NCI-H1436 treated with DMSO at 0.1 percent for 48 hours (cell line): ENCODE data around the gene TTLL11.

Experiments
- DNase-seq: peaks from one replicate; lab custom pipeline; 2025; lab: John Stamatoyannopoulos, UW

TTLL11 gene

DNA sequence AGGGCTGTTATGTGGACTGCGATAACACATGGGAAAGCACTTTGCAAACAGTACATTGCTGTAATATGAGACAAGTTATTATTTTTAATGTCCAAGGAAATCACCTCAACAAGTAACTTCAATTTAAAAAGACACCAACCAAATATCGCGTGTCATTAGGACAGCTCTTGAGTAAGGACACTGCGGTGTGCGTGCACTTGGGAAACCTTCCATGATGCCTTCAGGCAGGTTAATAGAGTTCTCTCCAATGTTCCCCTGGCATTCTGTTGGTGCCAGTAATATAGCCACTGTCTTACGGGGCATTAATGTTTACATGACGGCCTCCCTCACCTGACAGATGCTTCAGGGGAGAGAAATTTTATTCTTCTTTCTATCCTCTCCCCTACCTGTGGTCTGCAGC lies 42.9 kb downstream of the TTLL11 start:
- no peak for DNase-seq

DNA sequence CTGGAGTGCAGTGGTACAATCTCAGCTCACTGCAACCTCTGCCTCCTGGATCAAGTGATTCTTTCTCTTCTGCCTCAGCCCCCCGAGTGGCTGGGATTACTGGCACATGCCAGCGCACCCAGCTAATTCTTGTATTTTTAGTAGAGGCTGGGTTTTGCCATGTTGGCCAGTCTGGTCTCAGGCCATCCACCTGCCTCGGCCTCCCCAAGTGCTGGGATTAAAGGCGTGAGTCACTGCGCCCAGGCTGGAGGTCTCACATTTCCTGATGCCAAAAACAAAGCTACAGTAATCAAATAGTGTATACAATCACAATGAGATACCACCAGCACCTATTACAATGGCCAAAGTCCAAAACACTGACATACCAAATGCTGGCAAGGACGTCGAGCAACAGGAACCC lies 51.1 kb downstream of the TTLL11 start:
- no peak for DNase-seq

DNA sequence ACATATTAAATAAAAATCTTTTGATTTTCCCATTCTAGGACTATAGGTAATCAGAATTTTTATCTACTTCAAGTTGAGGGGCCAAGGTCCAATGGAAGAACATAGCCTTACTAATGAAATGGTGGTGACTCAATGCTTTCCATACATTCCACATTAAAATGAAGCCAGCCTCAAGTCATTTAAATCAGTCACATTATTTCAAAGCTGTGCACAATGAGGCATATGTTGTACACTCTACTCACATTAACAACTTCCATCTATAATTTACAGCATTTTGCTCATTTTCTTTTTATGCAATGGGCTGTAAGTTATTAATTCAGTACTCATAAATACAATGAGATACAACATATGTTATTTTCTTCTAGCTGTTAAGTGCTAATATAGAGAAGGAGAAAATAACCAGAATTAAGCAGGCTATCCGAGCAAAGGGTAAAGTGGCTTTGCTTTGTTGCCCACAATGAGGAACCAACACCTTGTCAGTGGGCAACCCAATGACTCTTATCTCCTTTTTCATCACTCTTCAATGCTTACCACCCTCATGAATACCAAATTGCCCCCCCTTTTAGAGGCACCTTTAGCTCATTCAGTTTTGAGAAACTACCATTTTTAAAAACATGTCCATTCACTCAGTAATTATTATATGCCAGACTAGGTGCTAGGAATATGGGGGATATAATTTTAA lies 52.4 kb downstream of the TTLL11 start:
- DNase-seq, result no peak

DNA sequence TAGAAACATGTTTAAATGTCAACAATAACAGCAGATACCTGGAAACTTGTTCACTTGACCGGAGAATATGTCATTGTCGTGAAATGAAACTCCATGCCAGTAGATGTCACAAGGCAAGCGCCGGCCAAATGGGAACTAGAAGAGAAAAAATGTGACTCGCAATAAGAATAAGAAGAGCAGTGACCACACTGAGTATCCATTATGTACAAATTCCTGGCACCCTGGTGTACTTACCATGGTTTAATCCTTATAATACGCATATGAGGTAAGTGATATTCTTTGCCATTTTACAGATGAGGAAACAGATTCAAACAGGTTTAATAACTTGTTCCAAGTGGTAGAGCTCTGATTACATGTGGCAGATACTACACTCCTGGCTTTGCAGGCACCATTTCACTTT lies 53.9 kb downstream of the TTLL11 start:
- DNase-seq, result no peak

DNA sequence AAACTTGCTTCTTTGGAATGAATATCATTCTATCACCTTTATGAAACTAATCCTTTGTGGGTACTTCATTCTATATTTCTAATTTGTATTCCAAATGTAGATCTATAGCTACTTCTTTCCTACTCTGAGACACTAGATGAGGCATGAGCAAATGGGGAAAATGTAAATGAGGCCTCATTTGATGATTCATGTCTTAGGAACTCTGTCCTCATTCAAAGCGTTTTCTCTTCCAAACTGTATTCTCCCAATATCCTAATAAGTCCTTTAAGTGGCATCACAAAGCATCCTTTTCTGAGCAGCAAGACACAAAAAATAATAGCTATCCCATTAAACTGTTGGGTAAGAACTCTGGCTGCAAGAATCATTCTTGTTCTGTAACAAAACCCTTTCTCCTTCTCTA lies 56.1 kb downstream of the TTLL11 start:
- no peak for DNase-seq

DNA sequence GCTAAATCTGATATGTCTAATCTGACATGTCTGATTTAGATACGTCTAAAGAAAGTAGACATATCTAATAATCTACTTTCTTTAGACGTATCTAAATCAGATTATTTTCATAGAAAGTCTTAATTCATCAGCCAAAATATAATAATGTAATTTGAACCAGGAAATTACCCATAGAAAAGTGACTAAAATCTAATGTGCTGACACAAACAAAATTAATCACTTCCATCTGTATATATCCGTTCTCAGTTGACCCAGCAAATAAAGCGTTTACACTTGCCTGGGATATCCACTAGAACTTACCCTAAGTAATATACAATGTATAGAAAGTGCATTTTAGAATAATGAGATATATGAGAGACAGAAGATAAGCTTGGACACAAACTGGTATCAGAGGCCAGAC lies 56.7 kb downstream of the TTLL11 start:
- no peak for DNase-seq

DNA sequence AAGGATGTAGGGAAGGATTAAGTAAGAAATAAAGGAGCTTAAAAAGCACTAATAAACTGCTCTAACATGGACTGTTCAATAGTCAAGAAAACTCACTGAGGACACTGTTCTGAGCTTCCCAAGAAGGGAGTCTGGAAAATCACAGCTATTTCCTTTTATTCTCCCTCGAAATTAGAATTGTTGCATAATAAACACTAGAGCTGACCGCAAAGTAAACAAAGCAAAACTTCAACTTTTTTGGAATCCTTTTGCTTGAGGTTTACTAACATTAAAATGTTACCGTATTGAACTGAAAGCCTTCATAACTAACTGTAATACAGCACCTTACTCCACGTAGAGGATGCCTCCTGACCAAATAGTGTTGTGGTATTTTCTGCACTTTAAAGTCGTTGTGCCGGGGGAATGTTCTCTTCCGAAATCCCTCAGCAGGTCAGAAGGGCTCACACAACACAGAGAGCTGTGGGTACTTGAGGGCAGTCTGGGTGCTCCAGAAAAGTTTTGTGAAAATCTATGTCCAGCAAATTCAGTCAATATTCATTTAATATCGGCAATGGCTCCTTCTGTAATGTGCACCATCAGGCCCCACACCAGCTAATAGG lies 59.2 kb downstream of the TTLL11 start:
- DNase-seq, result no peak

DNA sequence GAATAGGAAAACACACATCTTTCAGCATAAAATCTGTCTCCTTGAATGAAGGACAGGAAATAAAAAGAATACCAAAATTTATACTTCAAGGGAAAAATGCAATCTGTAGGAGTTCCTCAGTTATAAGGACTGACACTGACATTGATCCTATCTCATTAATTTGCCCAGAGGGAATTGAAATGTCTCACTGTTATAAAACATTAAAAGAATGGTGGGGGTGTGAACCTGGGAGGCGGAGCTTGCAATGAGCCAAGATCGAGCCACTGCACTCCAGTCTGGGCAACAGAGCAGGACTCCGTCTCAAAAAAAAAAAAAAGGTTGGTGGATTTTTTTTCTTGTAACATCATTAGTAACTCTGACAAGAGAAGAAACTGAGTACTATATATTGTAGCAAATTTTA lies 60.8 kb downstream of the TTLL11 start:
- no peak for DNase-seq

DNA sequence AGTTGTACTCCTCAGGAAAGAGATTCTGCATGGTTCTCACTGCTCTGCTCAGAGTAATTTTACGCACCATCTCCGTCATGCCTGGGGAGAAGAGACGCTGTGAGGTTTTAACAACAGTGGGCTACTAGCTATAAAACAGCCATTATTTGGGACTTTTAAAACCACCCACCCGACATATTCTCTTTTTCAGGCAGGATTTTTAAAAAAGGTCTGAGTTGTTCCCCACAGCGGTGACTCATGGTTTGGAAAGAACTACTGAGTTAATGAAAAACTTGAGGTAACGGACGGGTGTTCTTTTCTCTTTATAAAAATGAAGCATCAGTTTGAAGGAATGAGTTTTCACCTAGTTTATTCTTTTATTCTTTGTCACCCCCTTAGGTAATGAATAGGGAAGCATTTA lies 61.3 kb downstream of the TTLL11 start:
- no peak for DNase-seq

DNA sequence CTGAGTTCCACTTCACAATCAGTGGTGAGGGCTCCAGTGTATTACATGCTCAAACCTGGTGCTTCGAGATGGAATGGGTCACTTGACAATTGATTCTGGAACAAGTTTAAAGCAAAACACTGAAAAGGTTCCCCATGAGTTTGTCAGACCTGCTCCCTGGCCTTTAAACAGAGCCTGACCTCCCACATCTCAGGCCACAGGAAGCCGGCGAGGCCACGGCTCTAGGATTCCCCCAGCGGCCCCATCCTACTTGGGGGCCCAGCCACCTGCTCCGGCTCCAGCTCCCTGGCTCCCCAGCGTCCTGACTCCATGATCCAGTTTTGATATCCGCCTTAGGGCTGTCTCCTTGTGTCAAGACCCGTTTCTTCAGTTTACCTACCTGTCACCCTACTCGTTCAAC lies 62.0 kb downstream of the TTLL11 start:
- DNase-seq, result no peak

DNA sequence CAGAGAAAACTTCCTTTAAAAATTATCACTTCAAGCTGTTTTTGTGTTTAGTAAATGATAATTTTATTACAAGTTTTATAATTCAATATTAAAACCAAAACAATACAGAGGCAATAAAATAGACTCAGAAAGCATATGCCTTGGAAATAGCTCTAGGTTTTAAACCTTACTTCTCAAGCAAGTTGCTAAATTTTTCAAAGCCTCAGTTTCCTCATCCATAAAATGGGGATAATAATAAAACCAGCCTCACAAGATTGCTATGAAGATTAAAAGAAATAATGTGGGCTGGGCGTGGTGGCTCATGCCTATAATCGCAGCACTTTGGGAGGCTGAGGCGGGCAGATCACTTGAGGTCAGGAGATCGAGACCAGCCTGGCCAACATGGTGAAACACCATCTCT lies 62.8 kb downstream of the TTLL11 start:
- DNase-seq, result no peak

DNA sequence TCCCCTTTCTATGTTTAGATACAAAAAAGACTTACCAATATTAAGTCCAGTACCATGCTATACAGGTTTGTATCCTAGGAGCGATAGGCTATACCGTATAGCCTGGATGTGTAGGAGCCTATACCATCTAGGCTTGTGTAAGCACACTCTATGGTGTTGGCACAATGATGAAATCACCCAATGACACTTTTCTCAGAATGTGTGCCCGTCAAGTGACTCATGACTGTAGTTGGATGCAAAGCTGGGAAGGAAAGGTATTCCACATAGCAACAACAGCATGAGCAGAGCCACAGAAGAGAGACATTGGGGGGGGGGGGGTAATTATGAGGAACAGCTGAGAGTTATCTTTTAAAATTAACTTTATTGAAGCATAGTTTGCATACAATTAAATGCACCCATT lies 63.2 kb downstream of the TTLL11 start:
- DNase-seq, result no peak

DNA sequence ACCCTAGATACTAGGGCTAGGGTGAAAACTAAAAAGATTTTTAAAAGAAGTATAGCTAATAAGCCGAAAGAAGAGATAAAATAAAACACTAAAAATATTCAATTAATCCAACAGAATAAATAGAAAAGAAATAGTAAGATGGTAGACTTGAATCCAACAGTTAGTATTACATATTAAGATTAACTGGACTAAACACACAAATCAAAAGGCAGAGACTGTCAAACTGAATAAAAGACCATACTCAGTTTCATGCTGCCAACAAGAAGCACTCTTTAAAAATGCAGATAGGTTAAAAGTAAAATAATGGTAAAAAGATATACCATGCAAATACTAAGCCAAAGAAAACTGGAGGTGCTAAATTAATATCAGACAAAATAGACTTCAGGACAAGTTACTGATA lies 65.0 kb downstream of the TTLL11 start:
- no peak for DNase-seq

DNA sequence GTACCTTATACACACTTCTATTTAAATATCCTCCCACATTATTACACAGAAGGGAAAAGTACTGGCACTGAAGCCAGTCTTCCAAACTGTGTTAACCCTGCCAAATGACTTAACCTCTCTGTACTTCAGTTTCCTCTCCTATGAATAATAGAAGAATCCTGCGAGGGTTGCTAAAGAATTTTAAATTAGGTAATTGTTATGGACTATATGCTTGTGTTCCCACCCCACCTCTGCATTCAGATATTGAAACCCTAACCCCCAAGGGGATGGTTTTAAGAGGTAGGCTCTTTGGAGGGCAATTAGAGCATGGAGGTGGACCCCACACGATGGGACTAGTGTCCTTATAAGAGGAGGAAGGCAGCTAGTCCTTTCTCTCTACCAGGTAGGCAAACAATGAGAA lies 72.7 kb downstream of the TTLL11 start:
- no peak for DNase-seq

DNA sequence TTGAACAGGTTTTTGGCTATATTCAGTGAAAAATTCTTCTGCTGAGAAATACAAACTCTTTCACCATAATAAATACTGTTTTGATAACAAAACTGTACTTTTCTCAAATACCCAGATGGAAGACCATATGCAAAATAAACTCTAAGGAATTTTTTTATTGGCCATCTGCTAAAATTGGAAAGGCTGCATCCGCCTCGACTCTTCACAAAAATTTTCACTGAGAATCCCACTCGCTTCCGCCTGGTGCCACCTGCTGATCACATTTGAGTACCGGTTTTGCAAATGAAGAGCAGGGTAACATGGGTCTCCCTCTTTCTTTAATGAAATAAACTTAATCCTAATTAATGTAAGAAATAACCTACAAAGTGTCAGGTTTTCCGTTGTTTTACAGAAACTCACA lies 76.4 kb downstream of the TTLL11 start:
- DNase-seq, result no peak

DNA sequence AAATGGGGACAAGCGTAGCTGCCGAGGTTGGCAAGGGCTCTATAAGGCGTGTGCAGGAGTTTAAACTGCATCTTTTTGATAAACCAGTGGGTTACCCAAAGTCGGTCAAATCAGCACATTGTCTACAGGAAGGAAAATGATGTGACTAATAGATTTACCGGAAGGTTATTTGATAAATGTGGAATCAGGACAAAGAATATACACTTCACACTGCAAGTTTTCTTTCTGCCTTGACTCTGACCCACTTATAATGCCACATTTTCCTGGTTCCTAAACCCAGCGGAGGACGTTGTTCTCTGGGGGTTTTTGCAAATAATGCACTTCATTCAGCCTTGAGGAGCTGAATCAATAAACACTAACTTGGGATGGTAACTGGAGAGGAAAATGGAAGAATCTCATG lies 76.8 kb downstream of the TTLL11 start:
- DNase-seq, result no peak

DNA sequence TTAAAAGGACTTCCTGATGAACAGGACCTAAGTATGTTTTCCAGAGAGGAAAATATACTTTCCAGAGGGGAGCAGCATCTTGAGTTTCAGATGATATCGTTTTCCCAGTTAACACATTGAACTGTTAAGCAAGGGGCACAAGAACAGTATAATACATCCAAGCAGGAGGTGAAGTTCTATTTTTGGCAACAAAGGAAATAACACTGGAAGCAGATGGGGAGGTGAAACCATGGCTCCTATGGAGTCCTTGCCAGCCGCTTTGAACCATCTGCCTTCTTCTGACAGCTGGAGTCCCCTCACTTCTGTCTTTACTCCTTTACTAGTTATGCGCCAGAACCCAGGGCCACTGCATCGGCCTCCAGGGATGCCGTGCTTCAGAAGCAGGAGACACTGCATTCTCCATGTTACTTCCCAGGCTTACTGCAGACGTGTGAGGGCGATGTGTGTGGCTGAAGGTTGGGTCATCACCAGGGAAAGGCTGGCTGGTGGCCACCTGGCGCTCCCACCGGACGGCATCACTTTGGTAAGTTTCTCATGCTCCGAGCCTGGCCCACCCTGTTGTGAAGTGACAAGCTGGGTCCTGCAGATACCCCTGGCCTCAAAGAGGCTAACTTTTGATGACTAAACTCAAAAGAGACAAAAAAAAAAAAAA lies 77.8 kb downstream of the TTLL11 start:
- DNase-seq, result no peak

DNA sequence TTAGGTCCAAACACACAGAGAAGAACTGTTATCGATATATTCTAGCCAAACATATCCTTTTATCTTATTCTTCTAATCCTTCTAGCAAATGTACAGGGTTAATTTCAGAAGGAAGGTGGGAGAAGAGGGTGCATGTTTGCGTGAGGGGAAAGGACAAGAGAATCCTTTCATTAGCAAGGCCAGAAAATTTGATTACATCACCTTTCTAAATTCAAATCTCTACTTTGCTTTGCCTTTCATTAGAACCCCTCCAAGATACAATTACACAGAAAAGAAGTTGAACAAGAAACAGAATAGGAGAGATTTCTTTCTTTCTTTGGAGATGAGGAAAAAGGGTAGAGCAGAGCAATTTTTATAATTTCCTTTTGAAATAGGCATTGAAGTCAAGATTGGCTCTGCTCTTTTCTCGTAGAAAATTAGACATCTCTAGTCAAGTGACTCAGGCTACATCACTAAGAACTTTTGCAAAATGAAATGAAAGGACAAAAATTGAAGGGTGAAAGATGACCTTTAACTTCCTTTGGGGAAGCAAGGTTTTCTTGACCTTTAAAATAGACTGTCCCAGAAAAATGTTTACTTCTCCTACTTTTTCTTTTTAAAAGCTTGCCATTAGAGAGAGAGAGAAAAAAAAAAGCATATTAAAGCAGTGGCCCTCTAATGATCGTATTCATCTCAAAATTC lies 81.2 kb downstream of the TTLL11 start:
- DNase-seq, result no peak

DNA sequence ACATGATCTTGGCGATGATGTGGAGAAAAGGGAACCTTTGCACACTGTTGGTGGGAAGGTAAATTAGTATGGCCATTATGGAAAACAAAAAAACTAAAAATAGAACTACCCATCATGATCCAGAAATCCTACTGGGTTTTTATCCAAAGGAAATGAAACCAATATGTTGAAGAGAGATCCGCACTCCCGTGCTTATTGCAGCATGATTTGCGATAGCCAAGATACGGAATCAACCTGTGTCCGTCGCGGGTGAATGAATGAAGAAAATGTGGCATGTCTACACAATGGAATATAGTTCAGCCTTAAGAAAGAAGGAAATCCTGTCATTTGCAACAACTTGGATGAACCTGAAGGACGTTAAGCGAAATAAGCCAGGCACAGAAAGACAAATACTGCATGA lies 84.5 kb downstream of the TTLL11 start:
- DNase-seq, result no peak

DNA sequence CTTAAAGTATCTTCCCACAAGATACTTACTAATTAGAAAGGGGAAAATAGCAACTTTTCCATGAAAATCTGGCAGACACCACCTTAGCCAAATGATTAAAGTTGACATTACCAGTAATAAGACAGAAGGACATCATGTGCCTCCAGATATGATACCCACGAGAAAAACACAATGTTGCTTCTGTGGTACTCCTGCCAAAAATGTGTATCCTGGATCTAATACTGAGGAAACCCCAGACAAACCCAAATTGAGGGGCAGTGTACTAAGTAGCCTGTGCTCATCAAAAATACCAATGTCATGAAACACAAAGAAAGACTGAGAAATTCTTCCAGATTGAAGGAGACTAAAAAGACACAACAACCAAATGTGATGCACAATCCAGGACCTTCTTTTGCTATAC lies 85.3 kb downstream of the TTLL11 start:
- no peak for DNase-seq

DNA sequence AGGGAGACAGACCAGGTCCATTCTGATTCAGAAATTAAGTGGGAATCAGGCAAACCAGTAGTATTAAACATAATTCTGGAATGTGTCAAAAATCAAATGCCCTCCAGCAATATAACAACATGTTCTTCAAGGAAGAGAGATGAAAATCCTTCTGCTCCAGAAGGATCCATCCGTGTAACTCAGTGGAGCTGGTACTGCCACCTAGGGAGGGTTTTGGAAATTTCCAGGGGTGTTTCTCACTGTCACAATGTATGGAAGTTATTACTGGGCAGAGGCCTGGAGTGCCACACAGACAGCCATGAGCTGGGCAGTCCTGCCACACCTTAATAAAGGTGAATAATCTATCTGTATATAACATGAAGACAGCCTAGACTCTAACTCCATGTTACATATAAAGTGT lies 87.5 kb downstream of the TTLL11 start:
- no peak for DNase-seq

DNA sequence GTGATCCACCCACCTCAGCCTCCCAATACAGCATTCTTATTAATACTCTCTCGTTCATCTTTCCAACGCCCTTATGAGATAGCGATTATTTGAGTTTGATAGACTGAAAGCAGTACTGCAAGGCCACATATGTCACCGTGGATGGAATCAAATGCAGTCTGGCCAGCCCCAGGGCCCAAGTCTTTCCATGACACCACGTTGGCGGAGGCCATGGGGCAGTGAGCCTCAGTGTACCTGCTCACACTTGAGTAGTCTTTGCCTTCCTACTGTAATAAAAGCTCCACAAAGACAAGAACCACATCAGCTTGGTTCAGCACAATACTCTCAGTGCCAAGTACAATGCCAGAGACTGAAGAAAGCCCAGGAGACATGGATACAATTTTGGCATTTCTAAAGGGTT lies 88.5 kb downstream of the TTLL11 start:
- no peak for DNase-seq

DNA sequence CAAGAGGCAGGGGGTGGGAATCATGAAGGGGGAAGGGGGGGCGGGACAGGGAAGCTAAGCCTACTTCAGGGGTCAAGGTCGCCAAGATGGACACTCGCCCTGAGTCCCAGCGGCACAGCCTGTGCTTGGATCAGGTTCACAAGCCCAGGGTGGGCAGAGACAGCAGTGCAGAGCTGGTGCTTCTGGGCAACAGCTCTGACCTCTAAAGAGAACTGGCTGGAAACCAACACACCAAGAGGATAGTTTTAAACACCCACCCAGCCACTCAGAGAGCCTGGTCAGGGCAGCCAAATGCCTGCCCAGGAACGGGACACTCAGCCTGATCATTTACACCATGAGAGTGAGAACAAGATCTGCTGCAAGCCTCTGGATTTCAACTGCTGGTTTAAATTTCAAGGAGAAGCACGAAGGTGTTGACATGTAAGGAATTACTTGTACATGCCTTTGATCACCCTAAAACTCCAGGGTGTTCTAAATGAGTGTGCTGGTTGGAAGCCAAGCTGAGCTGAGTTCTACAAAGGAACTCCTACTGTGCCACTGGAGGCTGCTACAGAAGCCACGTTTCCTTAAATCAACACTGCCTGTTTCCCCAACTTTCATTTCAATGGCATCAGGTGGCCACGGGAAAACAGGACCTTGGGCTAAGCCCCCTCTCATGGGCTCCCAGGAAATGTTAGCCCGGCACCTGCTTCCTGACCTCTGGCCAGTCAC lies 91.5 kb downstream of the TTLL11 start:
- no peak for DNase-seq
